Kidney epithelial cell (primary cell): ENCODE measurements around the gene APAF1. TPM values are rescaled to one million over a fixed set of nuclear protein-coding genes. Genes with fewer than 3 reads are reported as not detected.
"Not testable (repeated sequence)": the region's sequence is repeated elsewhere in the genome, so short reads cannot be mapped to it uniquely, and the experiment has no call there.

ENCODE experiments used
- DNase-seq: peaks from one replicate; pipeline ENCODE4 v3.0.0-alpha.2; 2010; ENCODE audit warnings: low read depth
- H3K27me3 ChIP-seq: 2 replicates; pipeline ENCODE4 v1.6.0; 2011; ENCODE audit warnings: low read length; ENCODE audit not compliant: control insufficient read depth, insufficient read depth
- H3K36me3 ChIP-seq: 2 replicates; pipeline ENCODE4 v1.5.1; 2011; ENCODE audit warnings: low read length; ENCODE audit not compliant: control insufficient read depth, insufficient read depth
- H3K4me3 ChIP-seq: 2 replicates; pipeline ENCODE4 v1.5.1; 2011; ENCODE audit warnings: low read depth, mild to moderate bottlenecking, control low read depth, low read length
- CTCF ChIP-seq: IDR thresholded peaks from 2 replicates; pipeline ENCODE4 v1.5.1; 2011; ENCODE audit warnings: mild to moderate bottlenecking, moderate library complexity, low read length, control low read depth, inconsistent platforms; ENCODE audit not compliant: insufficient read depth, poor library complexity, severe bottlenecking
- total RNA-seq: library from RNA; depleted of rRNA; stranded (reverse); fragments of >200 nt; gene quantifications from 2 replicates; pipeline ENCODE4 v1.2.3, GENCODE V29; 2015

The APAF1 gene, protein sequence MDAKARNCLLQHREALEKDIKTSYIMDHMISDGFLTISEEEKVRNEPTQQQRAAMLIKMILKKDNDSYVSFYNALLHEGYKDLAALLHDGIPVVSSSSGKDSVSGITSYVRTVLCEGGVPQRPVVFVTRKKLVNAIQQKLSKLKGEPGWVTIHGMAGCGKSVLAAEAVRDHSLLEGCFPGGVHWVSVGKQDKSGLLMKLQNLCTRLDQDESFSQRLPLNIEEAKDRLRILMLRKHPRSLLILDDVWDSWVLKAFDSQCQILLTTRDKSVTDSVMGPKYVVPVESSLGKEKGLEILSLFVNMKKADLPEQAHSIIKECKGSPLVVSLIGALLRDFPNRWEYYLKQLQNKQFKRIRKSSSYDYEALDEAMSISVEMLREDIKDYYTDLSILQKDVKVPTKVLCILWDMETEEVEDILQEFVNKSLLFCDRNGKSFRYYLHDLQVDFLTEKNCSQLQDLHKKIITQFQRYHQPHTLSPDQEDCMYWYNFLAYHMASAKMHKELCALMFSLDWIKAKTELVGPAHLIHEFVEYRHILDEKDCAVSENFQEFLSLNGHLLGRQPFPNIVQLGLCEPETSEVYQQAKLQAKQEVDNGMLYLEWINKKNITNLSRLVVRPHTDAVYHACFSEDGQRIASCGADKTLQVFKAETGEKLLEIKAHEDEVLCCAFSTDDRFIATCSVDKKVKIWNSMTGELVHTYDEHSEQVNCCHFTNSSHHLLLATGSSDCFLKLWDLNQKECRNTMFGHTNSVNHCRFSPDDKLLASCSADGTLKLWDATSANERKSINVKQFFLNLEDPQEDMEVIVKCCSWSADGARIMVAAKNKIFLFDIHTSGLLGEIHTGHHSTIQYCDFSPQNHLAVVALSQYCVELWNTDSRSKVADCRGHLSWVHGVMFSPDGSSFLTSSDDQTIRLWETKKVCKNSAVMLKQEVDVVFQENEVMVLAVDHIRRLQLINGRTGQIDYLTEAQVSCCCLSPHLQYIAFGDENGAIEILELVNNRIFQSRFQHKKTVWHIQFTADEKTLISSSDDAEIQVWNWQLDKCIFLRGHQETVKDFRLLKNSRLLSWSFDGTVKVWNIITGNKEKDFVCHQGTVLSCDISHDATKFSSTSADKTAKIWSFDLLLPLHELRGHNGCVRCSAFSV (N-terminal part only)
- total RNA-seq: 12.5 and 15.7 TPM in 2 replicates

DNA sequence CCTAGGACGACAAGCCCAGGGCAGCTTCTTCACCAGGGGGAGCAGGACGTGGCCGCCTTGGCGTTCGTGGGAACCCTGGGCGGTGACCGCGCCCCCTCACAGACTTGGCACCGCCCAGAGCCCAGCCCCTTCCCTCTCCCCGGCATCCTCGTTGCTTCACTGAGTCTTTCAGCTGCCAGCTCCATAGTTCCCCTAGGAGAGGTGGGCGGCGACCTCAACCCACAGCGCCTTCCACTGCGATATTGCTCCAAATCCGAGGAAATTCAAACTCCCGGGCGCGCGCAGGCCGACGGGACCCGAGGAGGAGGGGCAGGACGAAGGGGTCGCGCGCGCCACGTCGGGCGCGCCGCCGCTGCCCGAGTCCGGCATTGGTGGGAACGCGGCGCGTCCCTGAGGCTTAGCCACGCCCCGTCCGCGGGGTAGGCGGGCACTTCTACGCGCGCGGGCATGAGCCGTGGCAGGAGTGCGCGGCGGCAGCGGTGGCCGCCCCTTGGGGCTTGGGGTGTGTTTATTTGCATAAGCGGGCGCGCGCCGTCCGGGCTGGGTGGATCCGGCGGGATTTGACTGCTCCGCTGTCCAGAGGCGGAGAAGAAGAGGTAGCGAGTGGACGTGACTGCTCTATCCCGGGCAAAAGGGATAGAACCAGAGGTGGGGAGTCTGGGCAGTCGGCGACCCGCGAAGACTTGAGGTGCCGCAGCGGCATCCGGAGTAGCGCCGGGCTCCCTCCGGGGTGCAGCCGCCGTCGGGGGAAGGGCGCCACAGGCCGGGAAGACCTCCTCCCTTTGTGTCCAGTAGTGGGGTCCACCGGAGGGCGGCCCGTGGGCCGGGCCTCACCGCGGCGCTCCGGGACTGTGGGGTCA, at the start of gene APAF1, which contains the start of gene IKBIP:
TSS of gene APAF1 (plus strand) at position 579 of the 860 bp plus-strand sequence. CDS start 3,070 bp downstream, outside the sequence.
TSS of gene IKBIP (minus strand) at position 77 of the 860 bp plus-strand sequence. CDS start 87 bp downstream, outside the sequence.
- Histone ChIP-seq H3K27me3 (no peaks in the 10 kb centered on the region), H3K4me3 (peak within 1 kb of the TSS; percentile 68), H3K36me3 (no peaks in the 10 kb centered on the region)
- peak; percentile 68 for DNase-seq
- TF ChIP-seq CTCF: no peak

DNA sequence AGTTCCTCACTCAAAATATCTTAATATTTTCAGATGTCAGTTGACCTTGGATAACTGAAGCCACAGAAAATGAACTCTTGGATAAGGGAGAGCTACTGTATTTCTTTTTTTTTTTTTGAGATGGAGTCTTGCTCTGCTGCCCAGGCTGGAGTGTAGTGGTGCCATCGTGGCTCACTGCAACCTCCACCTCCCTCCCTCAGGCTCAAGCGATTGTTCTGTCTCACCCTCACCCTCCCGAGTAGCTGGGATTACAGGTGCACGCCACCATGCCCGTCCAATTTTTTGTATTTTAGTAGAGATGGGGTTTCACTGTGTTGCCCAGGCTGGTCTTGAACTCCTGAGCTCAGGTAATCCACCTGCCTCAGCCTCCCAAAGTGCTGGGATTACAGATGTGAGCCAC, 47.8 kb upstream of the APAF1 start:
- H3K27me3 ChIP-seq, DNase-seq, H3K36me3 ChIP-seq, H3K4me3 ChIP-seq: not testable (repeated sequence)

GRCh38 chr12:98601924-98602323, 43.2 kb upstream of the APAF1 start:
- Histone ChIP-seq H3K4me3 (no peak overlapping the region), H3K27me3 (no peaks in the 10 kb centered on the region), H3K36me3 (peaks cover 2% of the 10 kb centered on the region)
- TF ChIP-seq CTCF: no peak
- DNase-seq: no peak

DNA sequence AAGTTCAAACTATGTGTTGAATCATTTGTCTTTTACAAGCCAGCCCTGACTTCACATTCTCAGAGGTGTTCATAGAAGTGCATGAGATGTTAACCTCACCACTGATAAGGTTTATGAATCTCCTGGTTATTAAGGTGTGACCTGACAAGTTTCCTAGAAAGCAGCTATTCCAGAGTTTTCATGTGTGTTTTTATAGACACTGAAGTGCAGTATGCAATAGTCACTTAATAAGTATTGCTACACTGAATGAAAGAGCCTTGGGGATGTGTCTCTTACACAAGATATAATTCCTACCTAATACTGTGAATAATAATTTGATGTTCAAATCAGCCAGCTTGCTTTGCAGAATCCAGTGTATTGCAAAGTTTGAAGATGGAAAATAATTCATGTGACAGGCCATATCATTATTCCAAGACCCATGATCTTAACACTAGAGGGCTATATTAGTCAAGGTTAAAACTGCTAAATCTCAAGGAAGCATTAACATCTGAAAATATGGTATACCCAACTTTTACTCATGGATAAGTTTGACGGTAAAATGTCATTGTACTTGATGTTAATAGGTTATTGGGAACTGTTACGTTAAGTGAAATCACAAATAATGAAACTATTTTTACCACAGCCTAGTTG, 38.6 kb upstream of the APAF1 start:
- DNase-seq: no peak
- Histone ChIP-seq H3K4me3 (no peak overlapping the region), H3K36me3 (no peaks in the 10 kb centered on the region), H3K27me3 (no peaks in the 10 kb centered on the region)
- TF ChIP-seq CTCF: no peak

GRCh38 chr12:98610596-98610995, 34.5 kb upstream of the APAF1 start:
- Histone ChIP-seq H3K27me3 (no peaks in the 10 kb centered on the region), H3K36me3 (no peaks in the 10 kb centered on the region), H3K4me3 (no peak overlapping the region)
- DNase-seq: no peak
- no peak for TF ChIP-seq CTCF
